Occipital lobe (tissue), 2 donors: Measurements from ENCODE around the gene FAM222A. TPM values are rescaled to one million over a fixed set of nuclear protein-coding genes. Genes with fewer than 3 reads are reported as not detected.

Experiments
- DNase-seq: peaks from one replicate; lab custom pipeline; 2025; lab: John Stamatoyannopoulos, UW
- total RNA-seq: library from RNA; depleted of rRNA; stranded (reverse); fragments of >200 nt; gene quantifications from one replicate; pipeline ENCODE4 v1.2.3, GENCODE V29; 2014

The FAM222A gene
- total RNA-seq, 1 donor from 2014 or later, result 2.5 TPM

DNA sequence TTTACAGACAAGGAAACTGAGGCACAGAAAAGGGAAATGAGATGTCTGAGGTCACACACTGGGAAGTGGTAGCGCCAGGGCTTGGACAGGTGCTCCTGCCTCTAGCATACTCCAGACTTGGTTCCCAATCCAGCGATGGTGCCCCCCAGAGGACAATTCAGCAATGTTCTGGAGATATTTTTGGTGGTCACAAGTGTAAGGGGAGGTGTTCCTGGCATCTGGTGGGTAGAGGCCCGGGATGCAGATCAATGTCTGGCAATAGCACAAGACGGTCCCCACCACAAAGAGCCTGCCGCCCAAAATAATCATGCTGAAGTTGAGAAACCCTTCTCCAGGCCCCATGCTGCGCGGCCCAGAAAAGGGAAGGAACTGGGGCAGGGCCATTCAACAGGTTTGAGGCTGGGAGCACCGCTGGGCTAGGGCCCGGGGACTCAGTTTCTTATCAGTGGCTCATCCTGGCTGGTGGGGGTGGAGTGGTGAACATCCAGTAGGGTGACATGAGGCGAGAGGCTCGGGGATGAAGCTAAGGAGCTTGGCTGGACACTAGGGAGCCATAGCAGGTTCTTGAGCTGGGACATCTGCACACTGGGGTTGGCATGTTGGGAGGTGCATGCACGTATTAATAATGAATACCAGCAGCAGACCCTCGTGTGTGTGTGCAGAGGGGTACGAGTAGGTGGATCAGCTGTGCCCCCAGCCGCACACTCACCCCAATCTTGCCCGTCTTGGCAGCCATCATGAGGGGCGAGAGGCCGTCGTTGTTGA lies 84.5 kb downstream of the FAM222A start:
- no peak for DNase-seq

DNA sequence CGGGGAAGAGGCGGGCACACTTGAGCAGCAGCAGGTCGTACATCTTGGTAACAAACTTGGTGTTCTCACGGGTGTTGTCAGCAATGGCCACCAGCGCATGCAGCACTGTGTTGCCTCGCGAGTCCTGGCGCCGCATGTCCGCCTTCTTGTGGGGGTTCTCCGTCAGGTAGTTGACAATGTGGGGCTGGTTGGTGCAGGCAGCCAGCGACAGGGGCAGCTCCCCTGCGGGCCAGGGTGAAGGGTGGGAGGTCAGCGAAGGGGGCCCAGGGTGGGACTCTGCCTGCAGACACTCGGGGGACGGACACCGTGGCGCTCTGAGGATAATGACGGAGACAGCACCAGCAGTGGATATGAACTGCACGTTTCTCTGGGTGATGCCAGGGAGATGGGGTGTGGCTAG lies 85.1 kb downstream of the FAM222A start:
- DNase-seq, result no peak

DNA sequence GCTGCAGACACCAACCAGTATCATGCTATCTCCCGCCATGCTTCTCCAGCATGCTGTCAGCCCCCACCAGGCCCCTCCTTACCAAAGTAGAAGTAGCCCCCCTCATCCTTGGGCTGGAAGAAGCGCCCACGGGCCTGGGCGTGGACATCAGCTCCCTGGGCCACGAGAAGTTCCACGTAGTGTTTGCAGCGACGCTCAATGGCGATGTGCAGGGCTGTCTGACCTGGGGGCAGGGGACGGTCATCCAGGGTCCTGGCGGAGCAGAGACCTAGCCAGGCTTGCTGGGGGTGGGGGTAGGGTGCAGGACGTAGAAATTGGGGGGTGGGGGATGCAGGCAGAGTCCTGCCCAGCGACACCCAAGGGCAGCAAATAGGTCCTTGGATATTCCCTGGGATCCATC lies 86.9 kb downstream of the FAM222A start:
- no peak for DNase-seq

DNA sequence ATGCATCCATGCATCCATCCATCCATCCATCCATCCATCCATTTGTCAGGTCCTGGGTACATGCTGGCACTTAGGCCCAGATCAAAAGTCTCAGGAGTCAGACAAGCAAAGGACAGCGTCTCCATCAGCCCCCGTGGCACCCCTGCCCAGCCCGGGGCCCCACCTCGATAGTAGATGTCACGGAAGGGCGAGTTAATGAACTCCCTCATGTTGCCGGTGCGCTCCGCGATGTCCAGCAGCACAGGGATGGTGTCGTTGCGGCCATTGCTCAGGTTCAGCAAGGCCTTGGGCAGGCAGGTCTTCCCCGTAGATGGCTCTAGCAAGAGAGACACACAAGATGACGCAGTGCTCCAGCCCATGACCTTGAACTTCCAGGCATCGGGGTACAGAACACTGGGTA lies 89.2 kb downstream of the FAM222A start:
- DNase-seq, result no peak

DNA sequence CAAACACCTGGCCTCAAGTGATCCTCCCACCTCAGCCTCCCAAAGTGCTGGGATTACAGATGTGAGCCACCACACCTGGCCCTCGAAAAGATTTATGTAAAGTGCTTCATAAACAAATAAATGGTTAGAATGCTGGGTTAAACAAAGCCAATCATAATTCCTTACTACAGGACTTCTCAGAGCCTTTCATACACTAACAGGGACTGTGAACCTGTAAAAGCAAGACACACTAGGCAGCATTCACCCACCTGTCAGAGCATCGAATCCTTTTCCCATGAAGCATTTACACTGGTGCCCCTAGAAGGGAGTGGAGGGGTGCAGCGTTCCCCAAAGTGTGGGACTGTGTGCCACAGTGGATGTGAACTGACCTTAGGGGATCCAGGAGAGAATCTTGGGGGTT lies 90.1 kb downstream of the FAM222A start:
- no peak for DNase-seq

DNA sequence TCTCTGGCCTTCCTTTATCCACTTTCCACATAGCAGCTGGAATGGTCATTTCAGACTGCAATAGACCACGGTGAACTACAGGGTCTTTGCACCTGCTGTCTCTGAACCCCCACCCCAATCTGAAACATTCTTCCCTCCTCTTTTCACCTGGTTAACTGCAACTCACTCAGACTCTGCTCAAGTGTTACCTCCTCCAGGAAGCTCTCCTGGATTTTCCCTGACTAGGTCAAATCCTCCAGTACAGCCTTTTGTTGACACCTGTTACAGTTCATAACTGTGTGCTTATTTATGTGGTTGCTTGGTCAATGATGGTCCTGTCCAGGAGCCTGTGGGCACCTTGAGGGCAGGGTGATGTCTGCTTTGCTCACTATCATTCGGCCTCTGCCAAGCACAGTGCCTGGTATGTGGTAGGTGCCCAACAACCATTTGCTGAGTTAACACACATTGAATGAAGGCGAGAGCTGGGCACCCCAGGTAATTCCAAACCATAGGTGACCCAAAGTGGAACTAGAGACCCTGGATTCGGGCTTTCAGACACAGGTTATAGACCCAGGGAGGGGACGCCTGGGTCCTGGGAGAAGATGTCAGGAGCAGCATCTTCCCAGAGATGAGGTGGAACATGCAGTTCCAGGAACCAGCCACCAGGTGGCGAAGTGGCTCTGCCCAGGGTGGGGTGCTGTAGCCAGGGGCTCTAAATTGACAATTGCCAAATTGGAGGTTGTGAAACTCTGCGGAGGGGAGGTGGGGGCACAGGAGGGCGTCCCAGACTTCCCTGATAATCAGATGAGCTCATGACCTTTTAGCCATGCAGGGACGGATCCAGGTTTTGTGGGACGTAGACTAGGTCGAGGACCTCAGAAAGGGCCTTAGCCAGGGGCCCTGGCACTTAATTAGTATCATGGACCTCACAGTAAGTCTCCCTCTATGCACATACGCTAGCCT lies 91.5 kb downstream of the FAM222A start:
- peak; percentile 9 for DNase-seq

DNA sequence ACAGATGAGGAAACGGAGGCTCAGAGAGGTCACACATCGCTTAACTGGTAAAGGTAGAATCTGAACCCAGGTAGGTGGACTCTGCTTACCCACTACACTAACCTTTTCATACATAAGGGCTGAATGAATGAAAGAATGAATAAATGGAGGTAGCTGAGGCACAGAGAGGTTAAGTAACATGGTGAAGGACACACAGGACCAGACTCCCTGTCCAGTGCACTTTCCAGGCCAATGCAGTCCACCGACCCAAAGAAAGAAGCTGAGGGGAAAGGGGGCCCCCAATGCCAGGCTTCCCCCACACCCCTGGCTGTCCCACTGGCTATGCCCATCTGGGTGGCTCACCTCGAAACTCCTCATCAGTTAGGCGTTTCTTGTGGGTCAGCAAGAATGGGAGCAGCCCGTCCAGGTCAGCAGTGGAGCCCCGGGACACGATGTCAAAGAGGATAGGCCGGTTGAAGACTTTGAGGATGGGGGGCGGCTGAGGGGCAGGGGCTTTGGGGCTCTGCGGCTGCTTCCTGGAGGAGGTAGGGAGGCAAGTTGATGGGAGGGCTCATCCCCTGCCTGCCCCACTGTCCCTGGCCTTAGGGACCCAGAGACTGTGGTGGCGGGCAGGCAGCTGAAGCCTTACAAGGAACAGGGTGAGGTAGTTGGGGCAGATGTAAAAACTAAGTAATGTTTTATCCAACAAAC lies 94.5 kb downstream of the FAM222A start:
- no peak for DNase-seq

DNA sequence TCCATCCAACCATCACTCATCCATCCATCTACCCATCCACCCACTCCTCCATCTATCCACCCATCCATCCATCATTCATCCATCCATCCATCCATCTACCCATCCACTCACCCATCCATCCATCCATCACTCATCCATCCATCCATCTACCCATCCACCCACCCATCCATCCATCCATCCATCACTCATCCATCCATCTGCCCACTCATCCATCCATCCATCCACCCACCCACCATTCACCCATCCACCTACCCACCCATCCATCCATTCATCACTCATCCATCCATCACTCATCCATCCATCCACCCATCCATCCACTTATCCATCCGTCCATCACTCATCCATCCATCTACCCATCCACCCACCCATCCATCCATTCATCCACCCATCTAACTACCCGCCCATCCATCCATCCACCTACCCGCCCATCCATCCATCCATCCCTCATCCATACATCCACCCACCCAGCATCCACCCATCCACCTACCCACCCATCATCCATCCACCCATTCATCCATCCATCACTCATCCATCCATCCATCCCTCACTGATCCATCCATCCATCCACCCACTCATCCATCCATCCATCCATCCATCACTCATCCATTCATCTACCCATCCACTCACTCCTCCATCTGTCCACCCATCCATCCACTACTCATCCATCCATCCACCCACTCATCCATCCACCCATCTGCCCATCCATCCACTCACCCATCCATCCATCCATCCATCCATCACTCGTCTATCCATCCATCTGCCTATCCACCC lies 95.4 kb downstream of the FAM222A start:
- DNase-seq, result no peak

DNA sequence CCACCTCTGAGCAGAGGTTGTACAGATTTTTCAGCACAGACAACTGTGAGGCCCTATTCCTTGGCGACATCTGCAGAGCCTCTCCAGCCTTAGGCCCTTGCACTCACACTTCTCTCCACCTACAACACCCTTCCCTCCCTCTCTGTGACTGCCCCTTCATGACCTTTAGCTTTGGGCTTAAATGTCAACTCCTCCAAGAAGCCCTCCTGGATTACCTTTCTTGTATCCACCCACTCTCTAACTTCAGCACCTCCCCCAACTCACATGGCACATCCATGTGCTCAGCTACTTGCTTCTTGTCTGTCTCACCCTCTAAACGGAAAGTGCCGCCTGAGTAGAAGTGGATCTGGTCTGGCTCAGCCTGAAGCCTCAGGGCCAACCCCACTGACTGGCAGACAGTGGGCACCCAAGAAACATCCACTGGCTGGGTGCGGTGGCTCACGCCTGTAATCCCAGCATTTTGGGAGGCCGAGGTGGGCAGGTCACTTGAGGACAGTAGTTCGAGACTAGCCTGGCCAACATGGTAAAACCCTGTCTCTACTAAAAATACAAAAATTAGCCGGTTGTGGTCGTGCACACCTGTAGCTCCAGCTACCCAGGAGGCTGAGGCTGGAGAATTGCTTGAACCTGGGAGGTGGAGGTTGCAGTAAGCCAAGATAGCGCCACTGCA lies 97.5 kb downstream of the FAM222A start:
- DNase-seq, result no peak

DNA sequence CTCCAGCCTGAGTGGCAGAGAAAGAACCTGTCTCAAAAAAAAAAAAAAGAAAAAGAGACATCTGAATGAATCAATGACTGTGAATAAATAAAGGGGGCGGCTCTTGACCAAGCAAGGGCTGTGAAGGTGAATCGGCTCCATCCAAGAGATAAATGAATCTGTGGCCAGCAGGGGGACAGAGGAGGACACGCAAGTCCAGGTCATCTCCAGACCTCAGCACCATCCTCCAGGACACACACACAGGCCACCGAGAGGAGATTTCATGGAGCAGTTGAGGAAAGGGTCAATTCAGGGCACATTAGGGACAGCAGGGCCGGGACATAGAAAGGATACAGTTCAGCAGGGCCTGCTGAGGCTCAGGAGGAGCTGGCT lies 98.0 kb downstream of the FAM222A start:
- DNase-seq, result no peak

DNA sequence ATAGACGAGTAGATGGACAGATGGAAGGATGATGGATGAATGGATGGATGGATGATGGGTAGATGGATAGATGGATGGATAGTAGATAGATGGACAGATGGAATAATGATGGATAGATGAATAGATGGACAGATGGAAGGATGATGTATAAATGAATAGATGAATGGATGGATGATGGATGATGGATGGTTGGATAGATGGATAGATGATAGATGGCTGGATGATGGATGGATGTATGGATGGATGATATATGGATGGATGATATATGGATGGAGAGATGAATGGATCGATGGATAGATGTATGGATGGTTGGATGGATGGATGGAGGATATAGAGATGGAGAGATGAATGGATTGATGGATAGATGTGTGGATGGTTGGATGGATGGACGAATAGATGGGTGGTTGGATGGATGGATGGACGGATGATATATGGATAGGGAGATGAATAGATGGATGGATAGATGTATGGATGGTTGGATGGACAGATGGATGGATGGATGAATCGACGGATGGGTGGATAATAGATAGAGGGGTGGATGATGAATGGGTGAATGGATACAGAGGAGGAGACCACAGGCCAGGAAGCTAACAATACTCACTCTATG lies 100.3 kb downstream of the FAM222A start:
- no peak for DNase-seq

DNA sequence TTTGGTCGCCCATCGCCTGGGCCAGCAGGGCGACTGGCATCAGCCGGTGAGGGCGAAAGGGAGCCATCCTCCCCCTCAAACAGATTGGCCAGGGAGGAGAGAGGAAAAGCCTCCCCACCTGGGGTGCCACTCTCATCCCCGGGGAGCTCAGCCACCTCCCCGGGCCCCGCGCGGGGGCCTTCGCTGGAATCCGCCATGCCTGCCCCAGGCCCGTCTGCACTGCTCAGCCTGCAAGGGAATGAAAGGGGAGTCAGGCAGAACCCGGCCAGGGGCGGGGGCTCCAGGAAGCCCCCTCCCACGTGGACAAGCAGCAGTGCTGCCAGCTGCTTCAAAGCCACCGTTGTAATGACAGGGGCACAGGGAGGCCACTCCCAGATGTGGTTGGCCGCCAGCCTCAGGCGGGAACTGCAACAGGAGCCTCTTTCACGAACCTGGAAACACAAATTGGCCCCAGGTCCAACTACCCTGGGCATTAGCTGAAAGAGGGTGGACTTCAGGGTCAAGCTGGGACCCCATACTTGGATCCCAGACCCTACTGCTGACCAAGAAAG lies 101.0 kb downstream of the FAM222A start:
- no peak for DNase-seq

DNA sequence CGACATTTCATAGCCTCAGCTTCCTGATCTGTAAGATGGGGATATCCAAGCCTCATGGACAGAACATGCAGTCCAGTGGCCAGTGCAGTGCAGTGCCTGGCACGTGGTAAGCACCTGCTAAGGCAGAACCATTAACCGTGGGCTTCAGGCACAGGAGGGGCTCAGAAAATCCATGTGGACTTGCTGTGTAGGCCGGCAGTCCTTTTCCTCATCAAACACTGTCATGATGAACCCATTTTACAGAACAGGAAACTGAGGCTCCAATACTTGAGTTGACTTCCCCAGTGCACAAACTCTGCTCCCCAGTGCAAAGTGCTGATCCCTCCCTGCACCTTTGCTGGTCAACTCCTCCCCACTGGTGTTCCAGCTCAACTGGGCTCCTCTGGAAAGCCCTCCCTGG lies 101.6 kb downstream of the FAM222A start:
- DNase-seq, result no peak

DNA sequence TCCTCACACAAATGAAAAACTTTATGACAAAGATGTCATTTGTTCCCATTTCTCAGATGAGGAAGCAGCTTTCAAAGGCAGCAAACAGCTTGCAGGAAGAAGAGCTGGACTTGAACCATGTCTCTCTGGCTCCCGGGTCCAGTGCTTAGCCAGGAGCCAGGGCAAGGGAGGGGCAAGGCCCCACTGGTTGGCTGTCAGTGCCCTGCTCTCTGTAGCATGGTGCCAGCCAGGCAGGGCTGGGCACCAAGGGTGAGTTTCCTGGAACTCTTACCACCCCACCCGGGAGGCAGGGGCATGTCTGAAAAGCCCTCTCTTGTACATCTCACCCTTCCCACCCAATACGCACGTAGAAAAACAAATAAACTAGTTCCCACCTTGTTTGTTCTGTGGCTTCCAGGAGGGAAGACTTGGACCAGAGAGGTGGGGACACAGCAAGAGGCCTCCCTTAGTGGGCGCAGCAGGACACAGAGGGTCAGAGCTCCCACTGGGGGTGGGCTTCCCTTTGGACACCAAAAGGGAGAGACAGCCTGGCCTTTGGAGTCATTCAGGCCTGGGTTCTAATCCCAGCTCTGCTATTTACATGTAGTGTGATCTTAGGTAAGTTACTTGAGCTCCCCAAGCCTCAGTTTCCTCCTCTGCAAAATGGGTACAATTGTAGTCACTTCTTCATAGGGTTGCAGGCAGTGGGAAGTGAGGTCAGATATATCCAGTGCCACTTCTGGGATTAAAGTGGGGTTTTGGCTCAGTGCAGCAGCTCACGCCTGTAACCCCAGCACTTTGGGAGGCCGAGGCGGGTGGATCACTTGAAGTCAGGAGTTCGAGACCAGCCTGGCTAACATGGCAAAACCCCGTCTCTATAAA lies 102.4 kb downstream of the FAM222A start:
- DNase-seq, result no peak

DNA sequence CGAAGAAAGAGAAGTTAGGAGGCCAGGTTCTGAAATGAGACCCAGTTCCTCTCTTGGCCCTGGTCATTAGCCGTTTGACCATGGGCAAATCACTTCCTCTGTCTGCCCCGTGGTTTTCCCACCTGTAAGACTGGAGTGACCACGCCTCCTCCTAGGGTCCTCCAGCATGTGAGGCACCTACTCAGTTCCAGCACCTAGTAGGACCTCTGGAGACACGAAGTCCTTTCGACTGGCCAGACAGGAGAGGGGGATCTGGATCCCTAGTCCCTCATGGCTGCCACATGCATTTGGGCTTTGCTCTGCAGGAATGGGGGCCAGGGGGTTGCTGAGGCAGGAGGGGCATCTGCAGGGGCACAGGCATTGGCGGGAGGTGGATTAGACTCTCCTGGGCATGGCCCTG lies 103.2 kb downstream of the FAM222A start:
- no peak for DNase-seq

DNA sequence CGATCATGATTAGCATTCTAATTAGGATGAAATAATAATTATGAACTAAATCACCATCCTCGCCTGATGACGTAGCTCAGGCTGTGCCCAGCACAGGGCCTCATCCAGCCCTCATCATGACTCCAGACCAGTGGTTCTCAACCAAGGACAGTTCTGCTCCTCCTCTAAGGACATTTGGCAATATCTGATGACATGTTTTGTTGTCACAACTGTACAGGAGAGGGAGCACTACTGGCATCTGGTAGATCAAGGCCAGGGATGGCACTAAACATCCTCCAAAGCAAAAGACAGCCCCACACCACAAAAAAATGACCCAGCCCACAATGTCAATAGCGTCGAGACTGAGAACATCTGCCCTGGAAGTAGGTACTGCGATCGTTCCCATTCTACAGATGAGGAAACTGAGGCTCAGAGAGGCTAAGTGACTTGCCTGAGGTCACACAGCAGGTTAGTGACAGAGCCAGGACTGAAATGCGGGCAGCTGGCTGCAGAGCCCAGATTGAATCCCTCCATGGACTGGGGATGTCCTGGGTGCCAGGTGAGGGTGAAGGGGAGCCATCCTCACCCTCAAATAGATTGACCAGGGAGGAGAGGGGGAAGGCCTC lies 104.1 kb downstream of the FAM222A start:
- DNase-seq, result no peak

DNA sequence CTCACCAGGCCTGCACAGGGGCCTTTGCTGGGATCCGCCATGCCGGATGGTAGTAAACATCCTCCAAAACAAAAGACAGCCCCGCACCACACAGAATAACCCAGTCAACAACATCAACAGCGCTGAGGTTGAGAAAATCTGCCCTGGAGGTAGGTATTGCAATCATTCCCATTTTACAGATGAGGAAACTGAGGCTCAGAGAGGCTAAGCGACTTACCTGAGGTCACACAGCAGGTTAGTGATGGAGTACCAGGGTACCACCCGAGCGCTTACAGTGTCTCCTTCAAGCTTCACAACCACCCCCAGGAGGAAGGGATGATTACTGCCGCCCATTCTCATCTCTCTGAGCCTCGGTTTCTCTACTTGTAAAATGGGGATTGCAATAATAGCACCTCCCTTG lies 104.6 kb downstream of the FAM222A start:
- no peak for DNase-seq

DNA sequence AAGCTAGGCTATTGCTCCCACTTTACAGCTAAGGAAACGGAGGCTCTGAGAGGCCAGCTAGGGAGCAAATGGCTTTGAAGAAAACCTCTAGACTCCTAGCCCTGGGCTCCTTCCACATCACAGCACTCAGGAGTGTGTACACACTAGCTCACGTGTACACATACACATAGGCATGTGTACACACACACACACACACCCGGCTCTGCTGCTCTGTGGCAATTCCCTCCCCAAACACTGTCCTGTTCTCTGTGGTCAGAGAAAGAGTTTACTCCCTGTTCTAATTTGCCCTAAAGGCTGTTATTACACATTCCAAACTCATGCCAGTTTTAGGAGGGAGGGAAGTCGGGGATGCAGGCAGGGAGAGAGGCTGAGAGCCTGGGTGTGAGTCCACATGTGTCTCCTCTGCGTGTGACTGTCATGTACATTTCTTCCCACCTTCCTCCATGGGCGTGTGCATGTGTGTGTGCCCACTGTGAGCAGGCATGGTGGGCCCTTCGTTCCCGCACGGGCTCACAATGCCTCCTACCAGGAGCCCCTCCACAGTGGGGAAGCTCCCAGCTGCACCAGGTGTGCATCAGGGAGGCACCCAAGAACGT lies 105.4 kb downstream of the FAM222A start:
- DNase-seq, result no peak
